NCI-H82 (cell line): ENCODE results near the gene TNS1.
"Not testable (repeated sequence)": the region's sequence is repeated elsewhere in the genome, so short reads cannot be mapped to it uniquely, and the experiment has no call there.

Source experiments
- DNase-seq: peaks from one replicate; lab custom pipeline; 2025; lab: John Stamatoyannopoulos, UW

The TNS1 gene

GRCh38 chr2:217797165-217797564 is 205.6 kb downstream of the TNS1 start:
- no peak for DNase-seq

GRCh38 chr2:217795706-217796465 is 206.9 kb downstream of the TNS1 start:
- DNase-seq: no peak

DNA sequence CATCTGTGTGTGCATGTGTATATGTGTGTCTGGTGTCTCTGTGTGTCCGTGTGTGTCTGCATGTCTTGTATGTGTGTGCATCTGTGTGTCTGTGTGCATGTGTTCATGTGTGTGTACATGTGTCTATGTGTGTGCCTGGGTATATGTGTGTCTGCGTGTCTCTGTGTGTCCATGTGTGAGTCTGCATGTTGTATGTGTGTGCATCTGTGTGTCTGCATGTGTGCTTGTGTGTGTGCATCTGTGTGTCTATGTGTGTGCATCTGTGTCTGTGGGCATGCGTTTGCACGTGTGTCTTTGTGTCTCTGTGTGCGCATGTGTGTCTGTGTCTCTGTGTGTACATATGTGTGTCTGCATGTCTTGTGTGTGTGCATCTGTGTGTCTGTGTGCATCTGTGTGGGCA is 207.7 kb downstream of the TNS1 start:
- no peak for DNase-seq

DNA sequence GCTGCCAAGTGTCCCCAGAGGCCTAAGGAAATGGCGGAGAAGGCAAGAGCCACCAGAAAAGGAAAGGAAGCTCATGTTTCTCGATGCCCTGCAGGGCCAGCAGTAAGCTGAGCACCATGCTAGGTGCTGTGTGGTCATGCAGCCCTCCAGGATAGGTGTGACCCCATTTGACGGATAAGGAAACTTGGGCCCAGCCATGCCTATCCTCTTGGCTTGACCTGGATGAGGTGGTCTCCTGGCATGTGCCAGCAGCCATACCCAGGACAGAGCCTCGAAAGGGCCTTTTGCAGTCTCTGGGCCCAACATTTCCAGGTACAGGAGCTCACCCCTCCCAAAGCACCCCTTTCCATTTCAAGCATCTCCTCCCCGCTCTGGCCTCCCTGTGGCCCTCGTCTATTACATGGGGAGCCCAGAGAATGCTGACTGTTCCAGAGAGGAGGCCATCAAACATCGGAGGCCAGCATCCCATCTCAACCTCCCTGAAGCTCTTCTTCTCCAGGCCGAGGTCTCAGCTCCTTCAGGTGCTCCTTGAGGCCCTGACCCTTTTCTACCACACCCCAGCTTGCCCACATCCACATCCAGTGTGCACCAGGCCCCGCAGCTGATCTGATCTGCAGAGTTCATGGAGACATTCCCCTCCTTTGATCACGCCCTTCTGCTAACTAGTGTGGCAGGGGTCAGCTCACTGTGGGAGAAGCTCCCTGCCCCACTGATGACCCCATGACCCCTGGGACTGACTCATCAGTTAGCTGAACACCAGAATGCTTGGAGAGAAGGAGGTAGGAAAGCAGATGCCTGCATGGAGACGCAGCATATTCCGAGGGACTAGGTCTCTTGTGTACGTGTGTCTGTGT is 208.4 kb downstream of the TNS1 start:
- no peak for DNase-seq

- DNase-seq: no peak
Measured at GRCh38 chr2:217793566-217794132, 209.1 kb downstream of the TNS1 start.

- no peak for DNase-seq
Measured at GRCh38 chr2:217792626-217793527, 209.9 kb downstream of the TNS1 start.

GRCh38 chr2:217791551-217791950 is 211.2 kb downstream of the TNS1 start:
- DNase-seq: no peak

- no peak for DNase-seq
Measured at GRCh38 chr2:217790681-217791392, 212.0 kb downstream of the TNS1 start.

DNA sequence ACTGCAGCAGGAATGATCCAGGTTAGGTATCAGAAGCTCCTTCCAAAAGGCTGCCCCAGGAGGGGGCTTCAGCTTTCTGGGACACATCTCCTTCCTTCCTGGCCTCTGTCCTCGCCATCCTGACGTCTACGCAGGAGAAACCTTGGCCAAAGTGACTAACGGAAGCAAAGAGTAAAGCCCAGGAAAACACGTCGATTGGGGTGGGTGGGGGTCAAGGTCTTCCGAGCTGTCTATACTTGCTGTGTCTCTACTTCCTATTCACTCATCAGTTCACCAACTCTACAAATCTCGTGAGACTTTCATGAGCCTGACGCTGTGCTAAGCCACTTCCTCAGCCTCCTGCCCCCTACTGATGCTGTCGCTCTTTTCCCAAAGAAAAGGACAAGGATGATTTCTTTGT is 212.6 kb downstream of the TNS1 start:
- DNase-seq: no peak

GRCh38 chr2:217789736-217790181 is 213.0 kb downstream of the TNS1 start:
- DNase-seq: no peak

DNA sequence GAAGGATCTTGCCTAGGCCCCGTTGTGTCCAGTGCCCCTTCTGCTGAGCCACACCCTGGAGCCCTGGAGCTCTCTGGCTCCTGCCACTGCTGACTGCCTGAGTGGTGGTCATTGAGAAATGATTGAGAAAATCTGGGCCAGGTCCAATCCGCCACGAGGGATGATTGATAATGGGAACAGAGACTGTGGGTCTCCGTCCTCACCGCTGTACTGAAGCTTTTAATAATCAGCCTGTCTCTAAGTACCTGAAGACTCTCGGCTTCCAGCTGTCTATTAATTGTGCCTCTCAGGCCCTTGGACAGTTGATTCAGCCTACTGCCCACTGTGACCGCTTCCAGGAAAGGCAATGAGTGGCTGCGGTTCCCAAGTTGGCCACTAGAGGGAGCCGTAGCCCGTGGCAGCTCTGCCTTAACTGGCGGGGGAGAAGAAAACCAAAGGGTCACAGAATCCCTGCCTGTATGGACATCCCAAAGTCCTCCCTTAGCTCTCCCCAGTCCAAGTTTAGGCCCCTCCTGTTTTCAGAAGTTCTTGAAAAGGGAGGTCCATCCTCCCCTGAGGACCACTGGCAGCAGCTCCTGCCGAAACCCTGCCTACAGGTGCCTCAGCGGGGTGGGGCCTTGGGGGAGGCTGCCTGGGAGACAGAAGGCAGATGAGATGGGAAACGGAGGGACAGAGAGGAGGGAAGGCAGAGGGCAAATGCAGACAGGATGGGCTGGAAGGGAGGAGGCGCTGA is 213.6 kb downstream of the TNS1 start:
- DNase-seq: peak; percentile 80

DNA sequence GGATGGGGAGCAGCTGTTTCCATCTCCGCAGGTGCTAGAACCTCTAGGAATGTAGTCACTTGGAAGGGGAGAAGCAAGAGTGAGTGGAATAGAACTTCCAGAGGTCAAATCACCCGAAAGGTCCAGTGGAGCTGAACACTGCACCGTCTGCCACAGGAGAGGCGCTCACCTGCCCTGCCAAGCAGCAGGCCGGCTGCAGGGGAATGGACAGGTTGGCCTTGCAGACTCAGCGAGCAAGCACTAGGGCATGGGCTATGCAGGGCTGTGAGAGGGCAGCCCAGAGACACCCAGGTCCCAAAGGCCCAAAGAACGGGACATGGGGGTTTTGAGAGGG is 214.2 kb downstream of the TNS1 start:
- no peak for DNase-seq

DNA sequence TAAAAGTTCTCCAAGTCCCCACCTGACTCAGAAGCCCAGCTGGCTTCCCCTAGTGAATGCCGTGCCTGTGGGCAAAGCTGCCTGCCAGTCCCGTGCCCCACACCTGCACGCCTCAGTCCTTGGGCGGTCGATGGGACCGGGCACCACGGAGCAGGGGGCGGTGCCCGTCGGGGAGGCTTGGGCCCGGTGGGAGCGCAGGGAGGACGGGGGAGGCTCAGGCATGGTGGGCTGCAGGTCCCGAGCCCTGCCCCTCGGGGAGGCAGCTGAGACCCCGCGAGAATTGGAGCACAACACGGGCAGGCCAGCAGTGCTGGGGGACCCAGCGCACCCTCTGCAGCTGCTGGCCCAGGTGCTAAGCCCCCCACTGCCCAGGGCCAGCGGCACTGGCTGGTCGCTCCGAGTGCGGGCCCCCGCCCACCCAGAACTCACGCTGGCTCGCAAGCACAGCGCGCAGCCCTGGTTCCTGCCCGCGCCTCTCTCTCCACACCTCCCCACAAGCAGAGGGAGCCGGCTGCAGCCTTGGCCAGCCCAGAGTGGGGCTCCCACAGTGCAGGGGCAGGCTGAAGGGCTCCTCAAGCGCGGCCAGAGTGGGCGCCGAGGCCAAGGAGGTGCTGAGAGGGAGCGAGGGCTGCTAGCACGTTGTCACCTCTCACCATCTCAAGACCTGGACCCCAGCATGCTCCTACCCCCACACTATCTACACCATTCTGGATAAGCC is 215.5 kb downstream of the TNS1 start:
- no peak for DNase-seq

DNA sequence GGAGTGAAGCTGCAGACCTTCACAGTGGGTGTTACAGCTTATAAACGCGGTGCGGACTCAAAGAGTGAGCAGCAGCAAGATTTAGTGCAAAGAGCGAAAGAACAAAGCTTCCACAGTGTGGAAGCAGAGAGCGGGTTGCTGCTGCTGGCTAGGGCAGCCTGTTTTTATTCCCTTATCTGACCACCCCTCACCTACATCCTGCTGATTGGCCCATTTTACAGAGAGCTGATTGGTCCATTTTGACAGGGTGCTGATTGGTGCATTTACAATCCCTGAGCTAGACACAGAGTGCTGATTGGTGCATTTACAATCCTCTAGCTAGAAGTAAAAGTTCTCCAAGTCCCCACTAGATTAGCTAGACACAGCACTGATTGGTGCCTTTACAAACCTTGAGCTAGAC is 216.2 kb downstream of the TNS1 start:
- not testable (repeated sequence) for DNase-seq

GRCh38 chr2:217785544-217786045 is 217.2 kb downstream of the TNS1 start:
- peak; percentile 79 for DNase-seq

GRCh38 chr2:217784996-217785543 is 217.7 kb downstream of the TNS1 start:
- no peak for DNase-seq

DNA sequence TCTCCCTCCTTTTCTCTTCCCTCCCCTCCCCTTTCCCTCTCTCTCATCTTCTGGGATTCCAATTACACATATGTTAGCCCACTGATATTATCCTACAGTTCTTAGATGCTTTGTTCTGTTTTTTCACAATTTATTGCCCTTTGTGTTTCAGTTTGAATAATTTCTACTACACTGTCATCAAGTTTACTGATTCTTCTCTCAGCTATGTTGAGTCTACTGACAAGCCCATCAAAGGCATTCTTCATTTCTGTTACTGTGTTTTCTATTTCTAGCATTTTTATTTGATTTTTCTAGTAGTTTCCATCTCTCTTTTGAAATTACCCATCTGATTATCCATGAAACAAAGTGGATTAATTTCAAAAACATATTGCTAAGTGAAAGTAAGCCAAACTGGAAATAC is 219.6 kb downstream of the TNS1 start:
- DNase-seq: no peak

- no peak for DNase-seq
Measured at GRCh38 chr2:217777906-217778305, 224.9 kb downstream of the TNS1 start.

- no peak for DNase-seq
Measured at GRCh38 chr2:217776631-217777030, 226.2 kb downstream of the TNS1 start.
